NB4 (cell line): ENCODE results near the gene ADAM11.

ENCODE experiments used
- MYC ChIP-seq: IDR thresholded peaks from 2 replicates; pipeline ENCODE4 v1.6.1; 2011; ENCODE audit warnings: low read depth, low read length
- POLR2A ChIP-seq: IDR thresholded peaks from 2 replicates; pipeline ENCODE4 v1.6.1; 2011; ENCODE audit warnings: mild to moderate bottlenecking; ENCODE audit not compliant: insufficient read length; ENCODE audit errors: extremely low read depth
- TF ChIP-seq, protein P1 (sequence below): IDR thresholded peaks from one replicate; pipeline ENCODE4 v1.5.1; 2012; ENCODE audit warnings: low read depth, low read length

GRCh38 chr17:44719444-44719843, 39.3 kb upstream of the ADAM11 start:
- TF ChIP-seq POLR2A, result no peak
- TF ChIP-seq, protein P1, sequence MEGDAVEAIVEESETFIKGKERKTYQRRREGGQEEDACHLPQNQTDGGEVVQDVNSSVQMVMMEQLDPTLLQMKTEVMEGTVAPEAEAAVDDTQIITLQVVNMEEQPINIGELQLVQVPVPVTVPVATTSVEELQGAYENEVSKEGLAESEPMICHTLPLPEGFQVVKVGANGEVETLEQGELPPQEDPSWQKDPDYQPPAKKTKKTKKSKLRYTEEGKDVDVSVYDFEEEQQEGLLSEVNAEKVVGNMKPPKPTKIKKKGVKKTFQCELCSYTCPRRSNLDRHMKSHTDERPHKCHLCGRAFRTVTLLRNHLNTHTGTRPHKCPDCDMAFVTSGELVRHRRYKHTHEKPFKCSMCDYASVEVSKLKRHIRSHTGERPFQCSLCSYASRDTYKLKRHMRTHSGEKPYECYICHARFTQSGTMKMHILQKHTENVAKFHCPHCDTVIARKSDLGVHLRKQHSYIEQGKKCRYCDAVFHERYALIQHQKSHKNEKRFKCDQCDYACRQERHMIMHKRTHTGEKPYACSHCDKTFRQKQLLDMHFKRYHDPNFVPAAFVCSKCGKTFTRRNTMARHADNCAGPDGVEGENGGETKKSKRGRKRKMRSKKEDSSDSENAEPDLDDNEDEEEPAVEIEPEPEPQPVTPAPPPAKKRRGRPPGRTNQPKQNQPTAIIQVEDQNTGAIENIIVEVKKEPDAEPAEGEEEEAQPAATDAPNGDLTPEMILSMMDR, result no peak
- no peak for TF ChIP-seq MYC
